Chondrocyte (in vitro differentiated cells): ENCODE measurements around the gene GINS1. TPM values are rescaled to one million over a fixed set of nuclear protein-coding genes. Genes with fewer than 3 reads are reported as not detected.

ENCODE experiments used
- DNase-seq: peaks from one replicate; pipeline ENCODE4 v3.0.0; 2021; ENCODE audit warnings: mixed read lengths, low spot score
- H3K27ac Mint-ChIP-seq: one replicate; pipeline ENCODE4 v1.8.0; 2021; ENCODE audit warnings: mild to moderate bottlenecking, moderate library complexity, mixed read lengths; ENCODE audit not compliant: unreplicated experiment
- H3K27me3 Mint-ChIP-seq: 2 replicates; pipeline ENCODE4 v1.8.0; 2021; ENCODE audit warnings: low read depth, mixed read lengths
- H3K36me3 Mint-ChIP-seq: 2 replicates; pipeline ENCODE4 v1.8.0; 2021; ENCODE audit warnings: low read depth, mixed read lengths
- H3K4me1 Mint-ChIP-seq: 2 replicates; pipeline ENCODE4 v1.8.0; 2021; ENCODE audit warnings: low read depth, mild to moderate bottlenecking, mixed read lengths
- H3K4me3 Mint-ChIP-seq: one replicate; pipeline ENCODE4 v1.8.0; 2021; ENCODE audit warnings: mild to moderate bottlenecking, moderate library complexity, mixed read lengths; ENCODE audit not compliant: unreplicated experiment
- H3K9me3 Mint-ChIP-seq: 2 replicates; pipeline ENCODE4 v1.8.0; 2021; ENCODE audit warnings: low read depth, mixed read lengths
- total RNA-seq: library from RNA; stranded (reverse); gene quantifications from 3 replicates; pipeline ENCODE4 v1.2.1, GENCODE V29; 2021
- TF ChIP-seq, protein P1 (sequence below): fragments of 200-600 bp; sonication (generic); IDR thresholded peaks from 2 replicates; pipeline ENCODE4 v1.5.0; 2021; ENCODE audit warnings: antibody characterized with exemption, mild to moderate bottlenecking, moderate library complexity

GINS1 gene
- total RNA-seq, 1 donor from 2014 or later: 3.5 TPM

DNA sequence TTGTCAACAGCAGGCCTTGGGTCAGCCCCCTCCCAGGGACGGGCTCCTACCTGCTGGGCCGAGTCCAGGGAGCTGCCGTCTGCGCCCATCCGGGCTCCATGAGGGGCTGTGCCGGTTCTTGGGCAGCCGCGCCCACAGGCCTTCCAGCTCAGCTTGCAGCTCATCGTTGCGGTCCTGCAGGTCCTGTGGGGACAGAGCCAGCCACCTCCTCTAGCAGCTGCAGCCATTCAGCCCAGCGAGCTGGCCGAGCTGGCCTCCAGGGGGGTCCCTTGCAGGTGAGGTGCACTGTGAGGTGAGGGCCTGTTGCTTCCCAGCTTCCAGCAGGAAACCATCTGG, 74.4 kb downstream of the GINS1 start:
- no peak for DNase-seq
- TF ChIP-seq, protein P1, sequence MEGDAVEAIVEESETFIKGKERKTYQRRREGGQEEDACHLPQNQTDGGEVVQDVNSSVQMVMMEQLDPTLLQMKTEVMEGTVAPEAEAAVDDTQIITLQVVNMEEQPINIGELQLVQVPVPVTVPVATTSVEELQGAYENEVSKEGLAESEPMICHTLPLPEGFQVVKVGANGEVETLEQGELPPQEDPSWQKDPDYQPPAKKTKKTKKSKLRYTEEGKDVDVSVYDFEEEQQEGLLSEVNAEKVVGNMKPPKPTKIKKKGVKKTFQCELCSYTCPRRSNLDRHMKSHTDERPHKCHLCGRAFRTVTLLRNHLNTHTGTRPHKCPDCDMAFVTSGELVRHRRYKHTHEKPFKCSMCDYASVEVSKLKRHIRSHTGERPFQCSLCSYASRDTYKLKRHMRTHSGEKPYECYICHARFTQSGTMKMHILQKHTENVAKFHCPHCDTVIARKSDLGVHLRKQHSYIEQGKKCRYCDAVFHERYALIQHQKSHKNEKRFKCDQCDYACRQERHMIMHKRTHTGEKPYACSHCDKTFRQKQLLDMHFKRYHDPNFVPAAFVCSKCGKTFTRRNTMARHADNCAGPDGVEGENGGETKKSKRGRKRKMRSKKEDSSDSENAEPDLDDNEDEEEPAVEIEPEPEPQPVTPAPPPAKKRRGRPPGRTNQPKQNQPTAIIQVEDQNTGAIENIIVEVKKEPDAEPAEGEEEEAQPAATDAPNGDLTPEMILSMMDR: no peak
- no peaks in the 10 kb centered on the region for H3K27me3 Mint-ChIP-seq
- no peak overlapping the region for H3K27ac Mint-ChIP-seq
- no peak overlapping the region for H3K4me3 Mint-ChIP-seq
- peaks cover 6% of the 10 kb centered on the region for H3K4me1 Mint-ChIP-seq
- H3K9me3 Mint-ChIP-seq: no peaks in the 10 kb centered on the region
- peaks cover 22% of the 10 kb centered on the region for H3K36me3 Mint-ChIP-seq

DNA sequence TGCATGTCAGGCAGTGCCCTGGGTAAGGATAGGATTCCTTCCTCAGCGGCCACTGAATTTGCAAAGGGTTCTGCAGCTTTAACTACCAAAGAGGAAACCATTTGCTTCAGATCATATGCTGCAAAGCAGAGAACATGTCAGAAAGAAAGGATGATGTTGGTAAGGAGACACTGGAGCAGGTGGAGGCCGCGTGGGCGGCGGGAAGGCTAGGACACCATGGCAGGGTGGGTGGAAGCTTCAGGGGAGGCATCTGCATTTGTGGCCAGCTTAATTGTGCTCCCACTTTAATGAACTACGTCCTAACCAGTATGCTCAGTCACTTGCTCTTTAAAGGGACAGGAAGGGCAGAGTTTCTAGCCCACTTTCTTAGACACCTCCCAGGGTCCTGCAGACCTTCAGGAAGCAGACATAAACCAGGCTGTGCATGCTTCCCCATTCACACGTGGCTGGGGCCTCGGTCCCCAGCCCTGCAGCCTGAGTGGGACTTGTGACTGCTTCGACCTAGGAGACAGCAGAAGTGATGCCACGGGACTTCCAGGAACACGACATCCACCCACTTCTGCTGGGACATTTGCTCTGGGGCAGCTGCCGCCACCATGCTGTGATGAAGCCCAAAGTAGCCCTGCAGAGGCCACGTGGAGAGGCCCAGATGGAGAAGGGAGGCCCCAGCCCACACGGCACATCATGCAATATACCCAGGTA, 76.1 kb downstream of the GINS1 start:
- TF ChIP-seq, protein P1: no peak
- H3K27ac Mint-ChIP-seq: no peak overlapping the region
- peaks cover 19% of the 10 kb centered on the region for H3K36me3 Mint-ChIP-seq
- H3K9me3 Mint-ChIP-seq: no peaks in the 10 kb centered on the region
- DNase-seq: no peak
- H3K27me3 Mint-ChIP-seq: no peaks in the 10 kb centered on the region
- peaks cover 6% of the 10 kb centered on the region for H3K4me1 Mint-ChIP-seq
- H3K4me3 Mint-ChIP-seq: no peak overlapping the region

DNA sequence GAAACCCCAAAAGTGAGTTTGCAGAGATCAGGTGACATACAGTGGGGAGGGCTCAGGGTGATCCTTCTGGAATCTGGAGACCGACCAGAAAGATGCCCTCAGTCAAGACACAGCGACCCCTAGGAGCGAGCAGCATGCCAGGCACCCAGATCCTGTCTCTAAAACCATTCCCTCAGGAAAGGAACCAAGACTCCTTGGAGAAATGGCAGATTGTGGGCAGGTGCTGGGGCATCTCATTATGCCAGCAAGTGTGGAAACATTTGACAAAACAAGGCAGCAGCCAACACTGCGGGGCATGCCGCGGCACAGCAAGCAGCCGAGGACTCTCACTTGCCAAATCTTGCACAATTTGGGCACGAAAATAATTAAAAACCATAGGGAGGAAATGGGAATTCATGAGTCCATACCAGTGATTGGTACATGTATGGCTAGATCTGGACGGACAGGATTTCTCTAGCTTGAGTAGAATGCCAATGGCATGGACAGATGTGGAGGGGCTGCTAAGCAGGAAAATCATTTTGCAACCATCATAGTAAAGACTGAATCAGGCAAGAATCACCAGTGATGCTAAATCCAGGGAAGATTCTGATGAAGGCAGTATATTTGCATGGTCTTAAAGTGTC, 76.9 kb downstream of the GINS1 start:
- DNase-seq: no peak
- Mint-ChIP-seq H3K36me3 (peaks cover 18% of the 10 kb centered on the region), H3K9me3 (no peaks in the 10 kb centered on the region), H3K27me3 (no peaks in the 10 kb centered on the region), H3K4me1 (peaks cover 6% of the 10 kb centered on the region), H3K4me3 (no peak overlapping the region), H3K27ac (no peak overlapping the region)
- TF ChIP-seq, protein P1: no peak

DNA sequence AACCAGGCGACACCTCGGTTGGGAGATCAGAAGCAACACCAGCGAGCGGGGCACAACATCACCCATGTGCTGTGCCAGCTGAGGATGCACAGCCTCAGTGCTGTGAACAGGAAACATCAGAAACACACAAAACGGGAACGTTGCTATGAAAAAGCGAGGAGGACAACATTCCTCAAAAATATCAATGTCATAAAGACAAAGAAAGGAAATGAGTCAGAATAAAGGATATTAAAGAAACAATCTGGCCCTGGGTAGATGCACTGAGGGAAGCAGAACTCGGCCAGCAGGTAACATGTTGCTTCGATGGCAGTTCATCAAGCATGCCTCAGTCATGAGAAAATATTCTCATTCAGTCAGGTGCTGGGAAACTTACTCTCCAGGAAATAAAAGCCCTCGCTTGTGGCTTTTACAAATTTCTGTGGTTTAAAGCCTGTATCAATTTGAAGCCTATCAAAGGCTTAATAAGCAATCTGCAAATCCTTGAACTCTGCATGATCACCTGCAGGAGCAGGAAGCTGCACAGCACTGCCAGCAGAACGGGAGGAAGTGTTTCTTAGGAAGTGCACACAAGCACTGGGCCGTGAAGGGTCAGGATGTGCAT, 77.5 kb downstream of the GINS1 start:
- Mint-ChIP-seq H3K9me3 (no peaks in the 10 kb centered on the region), H3K36me3 (peaks cover 17% of the 10 kb centered on the region), H3K27me3 (no peaks in the 10 kb centered on the region), H3K4me3 (no peak overlapping the region), H3K4me1 (peaks cover 6% of the 10 kb centered on the region), H3K27ac (no peak overlapping the region)
- TF ChIP-seq, protein P1: no peak
- DNase-seq: no peak

DNA sequence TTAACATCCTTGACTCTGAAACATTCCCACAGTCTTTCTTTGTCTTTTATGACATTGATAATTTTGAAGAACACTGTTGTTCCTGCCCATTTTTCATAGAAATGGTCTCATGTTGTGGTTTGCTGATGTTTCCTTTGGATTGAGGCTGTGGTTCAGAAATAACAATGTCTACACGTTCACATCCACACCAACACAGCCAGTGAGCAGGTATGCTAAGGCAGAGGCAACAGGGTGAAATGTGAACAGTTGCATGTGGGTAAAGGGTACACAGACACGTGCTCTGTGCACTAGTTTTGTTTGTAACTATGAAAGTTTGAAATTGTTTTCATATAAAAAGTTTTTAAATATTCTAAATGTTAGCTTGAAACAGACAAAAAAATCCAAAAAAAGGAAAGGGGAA, 78.4 kb downstream of the GINS1 start:
- TF ChIP-seq, protein P1: no peak
- Mint-ChIP-seq H3K4me3 (no peak overlapping the region), H3K27me3 (no peaks in the 10 kb centered on the region), H3K36me3 (peaks cover 15% of the 10 kb centered on the region), H3K27ac (no peak overlapping the region), H3K4me1 (peaks cover 6% of the 10 kb centered on the region), H3K9me3 (no peaks in the 10 kb centered on the region)
- DNase-seq: no peak
